NCI-H774 (cell line): ENCODE measurements around the gene RABL2A.
"Not testable (repeated sequence)": the region's sequence is repeated elsewhere in the genome, so short reads cannot be mapped to it uniquely, and the experiment has no call there.

Experiments used
- DNase-seq: peaks from one replicate; lab custom pipeline; 2025; lab: John Stamatoyannopoulos, UW

RABL2A gene

GRCh38 chr2:113685471-113685870 is 58.4 kb downstream of the RABL2A start:
- no peak for DNase-seq

GRCh38 chr2:113686537-113686936 is 59.5 kb downstream of the RABL2A start:
- no peak for DNase-seq

GRCh38 chr2:113690871-113691270 is 63.8 kb downstream of the RABL2A start:
- DNase-seq = not testable (repeated sequence)
